AG08396 (cell line): ENCODE data around the gene AUH.

Experiments used
- DNase-seq: peaks from one replicate; pipeline ENCODE4 v3.0.0; 2012; ENCODE audit warnings: low spot score, mixed read lengths

AUH gene

GRCh38 chr9:91246846-91247245, 114.9 kb downstream of the AUH start:
- DNase-seq = no peak

GRCh38 chr9:91245431-91246313, 116.0 kb downstream of the AUH start:
- DNase-seq = no peak

GRCh38 chr9:91243029-91243428, 118.7 kb downstream of the AUH start:
- DNase-seq = no peak

- no peak for DNase-seq
Measured at GRCh38 chr9:91241909-91242308, 119.8 kb downstream of the AUH start.

- no peak for DNase-seq
Measured at GRCh38 chr9:91240596-91241165, 121.0 kb downstream of the AUH start.

- no peak for DNase-seq
Measured at GRCh38 chr9:91239367-91240111, 122.2 kb downstream of the AUH start.

GRCh38 chr9:91234523-91234922, 127.2 kb downstream of the AUH start:
- DNase-seq = no peak

- DNase-seq = no peak
Measured at GRCh38 chr9:91231619-91232018, 130.1 kb downstream of the AUH start.

GRCh38 chr9:91223000-91223399, 138.7 kb downstream of the AUH start:
- DNase-seq = no peak

GRCh38 chr9:91222457-91222856, 139.3 kb downstream of the AUH start:
- DNase-seq = no peak

GRCh38 chr9:91221332-91221731, 140.4 kb downstream of the AUH start:
- peak; percentile 59 for DNase-seq

GRCh38 chr9:91220491-91221135, 141.1 kb downstream of the AUH start:
- DNase-seq = no peak

GRCh38 chr9:91220021-91220420, 141.7 kb downstream of the AUH start:
- DNase-seq = no peak

GRCh38 chr9:91219557-91219956, 142.2 kb downstream of the AUH start:
- no peak for DNase-seq

- no peak for DNase-seq
Measured at GRCh38 chr9:91217388-91217787, 144.3 kb downstream of the AUH start.

GRCh38 chr9:91214867-91215266, 146.9 kb downstream of the AUH start:
- DNase-seq = no peak

GRCh38 chr9:91214086-91214485, 147.6 kb downstream of the AUH start:
- DNase-seq = no peak

- DNase-seq = no peak
Measured at GRCh38 chr9:91212596-91213243, 149.0 kb downstream of the AUH start.

GRCh38 chr9:91211919-91212318, 149.8 kb downstream of the AUH start:
- DNase-seq = no peak

- DNase-seq = no peak
Measured at GRCh38 chr9:91211414-91211813, 150.3 kb downstream of the AUH start.

- DNase-seq = no peak
Measured at GRCh38 chr9:91210318-91210717, 151.4 kb downstream of the AUH start.

GRCh38 chr9:91208837-91209236, 152.9 kb downstream of the AUH start:
- DNase-seq = no peak
